ENCODE measurements around the gene PACC1. TPM values are rescaled to one million over a fixed set of nuclear protein-coding genes. Genes with fewer than 3 reads are reported as not detected.

Gene PACC1
- total RNA-seq = 1 to 10 TPM; 3.3 to 3.4 TPM
- long read RNA-seq, partial matches to known transcripts = 0 of 3 reads
- long read RNA-seq, other reads (novel, unspliced or antisense) = 0 of 3 reads

GRCh38 chr1:212414328-212415106 is at the start of gene PACC1:
Gene PACC1 (minus strand): TSS chr1:212414886. CDS start chr1:212414757, 129 bp downstream.
- peak; percentile 93 for DNase-seq
- ATAC-seq = peak; percentile 97 to 99
- intact Hi-C loops (cut with DNase I) = no loop called here

- ATAC-seq = no peak
- DNase-seq = no peak
- intact Hi-C loops (cut with DNase I) = loop anchor here in 1 of 2 donors (10.0 kb wide), 1 partner anchor 321 kb away; no protein-coding TSS in a partner anchor
These were observed 49.0 kb upstream of the PACC1 start for GRCh38 chr1:212463565-212464285.

- intact Hi-C loops (cut with DNase I) = loop anchor here in 1 of 2 donors (10.0 kb wide), 1 partner anchor 323 kb away; no protein-coding TSS in a partner anchor
- no peak for ATAC-seq
- no peak for DNase-seq
These were observed 47.4 kb upstream of the PACC1 start for GRCh38 chr1:212461916-212462660.

GRCh38 chr1:212460376-212460775 is 45.7 kb upstream of the PACC1 start:
- intact Hi-C loops (cut with DNase I) = loop anchor here in 1 of 2 donors (10.0 kb wide), 1 partner anchor 324 kb away; no protein-coding TSS in a partner anchor
- DNase-seq (no peak), ATAC-seq (no peak)

- intact Hi-C loops (cut with DNase I) = loop anchor here (5.0 to 10.0 kb wide), 4 partner anchors 95 to 777 kb away; no protein-coding TSS in a partner anchor
- no peak for ATAC-seq
- DNase-seq = no peak
These were observed 45.0 kb upstream of the PACC1 start for GRCh38 chr1:212459656-212460055.

- no peak for DNase-seq
- intact Hi-C loops (cut with DNase I) = loop anchor here (5.0 to 10.0 kb wide), 3 partner anchors 94 to 777 kb away; no protein-coding TSS in a partner anchor
- ATAC-seq = no peak
These were observed 44.1 kb upstream of the PACC1 start for GRCh38 chr1:212458817-212459216.

- ATAC-seq = peak in 1 of 2 donors; percentile 4
- intact Hi-C loops (cut with DNase I) = loop anchor here (2.0 to 10.0 kb wide), 4 partner anchors 93 to 776 kb away; no protein-coding TSS in a partner anchor
- DNase-seq = no peak
These were observed 43.2 kb upstream of the PACC1 start for GRCh38 chr1:212457740-212458338.

- intact Hi-C loops (cut with DNase I) = loop anchor here (2.0 to 10.0 kb wide), 4 partner anchors 91 to 774 kb away; no protein-coding TSS in a partner anchor
- ATAC-seq (peak; percentile 76 to 88), DNase-seq (peak; percentile 89)
These were observed 41.3 kb upstream of the PACC1 start for GRCh38 chr1:212455803-212456528.

GRCh38 chr1:212455401-212455800 is 40.7 kb upstream of the PACC1 start:
- intact Hi-C loops (cut with DNase I) = loop anchor here (5.0 to 10.0 kb wide), 3 partner anchors 91 to 773 kb away; no protein-coding TSS in a partner anchor
- DNase-seq (no peak), ATAC-seq (no peak)

GRCh38 chr1:212454741-212455140 is 40.1 kb upstream of the PACC1 start:
- intact Hi-C loops (cut with DNase I) = loop anchor here (5.0 to 10.0 kb wide), 4 partner anchors 87 to 772 kb away; no protein-coding TSS in a partner anchor
- ATAC-seq = no peak
- no peak for DNase-seq

GRCh38 chr1:212453156-212453857 is 38.6 kb upstream of the PACC1 start:
- DNase-seq (no peak), ATAC-seq (peak in 1 of 2 donors; percentile 19)
- intact Hi-C loops (cut with DNase I) = loop anchor here (5.0 to 10.0 kb wide), 2 partner anchors 86 to 89 kb away; no protein-coding TSS in a partner anchor

GRCh38 chr1:212452323-212453155 is 37.9 kb upstream of the PACC1 start:
- ATAC-seq = peak; percentile 45 to 68

GRCh38 chr1:212451416-212452322 is 37.0 kb upstream of the PACC1 start:
- intact Hi-C loops (cut with DNase I) = loop anchor here (5.0 to 10.0 kb wide), 2 partner anchors 84 to 87 kb away; no protein-coding TSS in a partner anchor
- ATAC-seq (no peak), DNase-seq (no peak)

More at GRCh38 chr1:212452323-212453155, 37.9 kb upstream of the PACC1 start:
- intact Hi-C loops (cut with DNase I) = loop anchor here (5.0 to 10.0 kb wide), 2 partner anchors 85 to 88 kb away; no protein-coding TSS in a partner anchor
- peak; percentile 68 for DNase-seq

GRCh38 chr1:212450331-212450881 is 35.7 kb upstream of the PACC1 start:
- DNase-seq (no peak), ATAC-seq (peak; percentile 49 to 89)
- intact Hi-C loops (cut with DNase I) = loop anchor here (5.0 to 10.0 kb wide), 2 partner anchors 83 to 86 kb away; no protein-coding TSS in a partner anchor

All from left cardiac atrium (tissue), 4 donors.